Measurements from ENCODE around the gene MISP. TPM values are rescaled to one million over a fixed set of nuclear protein-coding genes. Genes with fewer than 3 reads are reported as not detected.

The MISP gene
- total and polyA plus RNA-seq, 9 of the 15 experiments (the other 6 are each of a cell fraction or from before 2014, with no cell fraction given) = 0.04 to 0.29 (median 0.05) TPM; not detected in 5

GRCh38 chr19:788686-788982 is 37.7 kb downstream of the MISP start:
- FAIRE-seq (no peak), ATAC-seq (no peak), DNase-seq (ENCODE audit: extremely low read depth in 1 of 4, low spot score in 3 of 4) (peak in 1 of 4 experiments; percentile 23)
- POLR2A ChIA-PET = interaction anchor here (1.0 kb wide), 2 partner anchors 25 to 87 kb away, joined by 3 to 4 read pairs; no protein-coding TSS in a partner anchor
- Histone ChIP-seq H3K79me2 (ENCODE audit: control insufficient read depth, insufficient read depth, low read length) (peaks cover 7% of the 10 kb centered on the region; the same call in 1 of the 3 replicates), H4K20me1 (replicated peaks; ENCODE audit: control insufficient read depth, insufficient read depth, low read length) (no peaks in the 10 kb centered on the region), H3K4me3 (no peak overlapping the region), H3K9me3 (replicated peaks; ENCODE audit: control insufficient read depth, insufficient read depth, low read depth, low read length) (peaks cover under 1% of the 10 kb centered on the region; the same call in 1 of the 2 replicates), H3K9me1 (ENCODE audit: control insufficient read depth, insufficient read depth, low read length) (no peaks in the 10 kb centered on the region), H3K4me2 (ENCODE audit: insufficient read depth, low read length) (peak overlapping the region; percentile 62), H3K27ac (ENCODE audit: extremely low read depth, low read depth, low read length) (peak overlapping the region; percentile 79), H3K9ac (ENCODE audit: insufficient read depth in 1 of 2, low read depth in 2 of 2, low read length in 2 of 2) (peak overlapping the region; percentile 69 to 82), H3K27me3 (ENCODE audit: control insufficient read depth in 2 of 2, insufficient read depth in 2 of 2, low read length in 2 of 2) (no peaks in the 10 kb centered on the region), H2AFZ (ENCODE audit: low read depth, low read length) (peak overlapping the region; percentile 85), H3K4me1 (replicated peaks in 1 of 2; ENCODE audit: control insufficient read depth in 2 of 2, insufficient read depth in 2 of 2, low read length in 2 of 2) (peaks cover 42 to 68% of the 10 kb centered on the region in 2 experiments), H3K36me3 (ENCODE audit: control insufficient read depth, insufficient read depth, low read length) (no peaks in the 10 kb centered on the region)
- 63% methylated on average over 9 of the region's 11 CpGs for WGBS (ENCODE audit: insufficient coverage, low coverage, missing lambda C conversion rate)
- in situ Hi-C loops (cut with MboI) (no loop called here), intact Hi-C loops (cut with micrococcal nuclease) (no loop called here)
- CTCF ChIA-PET (ENCODE audit: low intra/inter-chr PET ratio) = no interaction called here
- TF ChIP-seq PURB (CRISPR knock-in tag; IDR thresholded peaks at IDR 0.05; ENCODE audit: low read depth) = no peak
- 0 out of 2 replicates have a peak, but pooled peaks have one; percentile 55 for TF ChIP-seq ZNF584 (CRISPR knock-in tag; IDR thresholded peaks at IDR 0.05; ENCODE audit: low read depth)
- no peak for TF ChIP-seq ZNF175 (CRISPR knock-in tag; IDR thresholded peaks at IDR 0.05; ENCODE audit: low read depth)
- BruUV-seq (replicated peaks) = TSS peak; percentile 59

GRCh38 chr19:788983-789700 is 38.2 kb downstream of the MISP start:
- CTCF ChIA-PET (ENCODE audit: low intra/inter-chr PET ratio) = no interaction called here
- peaks cover 43 to 73% of the 10 kb centered on the region in 2 experiments for H3K4me1 ChIP-seq (replicated peaks in 1 of 2; ENCODE audit: control insufficient read depth in 2 of 2, insufficient read depth in 2 of 2, low read length in 2 of 2)
- peak in 3 of 4 experiments; percentile 38 to 70 (median 54) for DNase-seq (ENCODE audit: extremely low read depth in 1 of 4, low spot score in 3 of 4)
- H3K9me3 ChIP-seq (replicated peaks; ENCODE audit: control insufficient read depth, insufficient read depth, low read depth, low read length) = peaks cover 3% of the 10 kb centered on the region; the same call in 1 of the 2 replicates
- peak overlapping the region; percentile 85 for H2AFZ ChIP-seq (ENCODE audit: low read depth, low read length)
- H3K4me2 ChIP-seq (ENCODE audit: insufficient read depth, low read length) = peak overlapping the region; percentile 62
- H3K9ac ChIP-seq (ENCODE audit: insufficient read depth in 1 of 2, low read depth in 2 of 2, low read length in 2 of 2) = peak overlapping the region; percentile 69 to 82
- peak overlapping the region; percentile 79 for H3K27ac ChIP-seq (ENCODE audit: extremely low read depth, low read depth, low read length)
- in situ Hi-C loops (cut with MboI) (no loop called here), intact Hi-C loops (cut with micrococcal nuclease) (no loop called here)
- FAIRE-seq = peak; percentile 40
- WGBS (ENCODE audit: insufficient coverage, low coverage, missing lambda C conversion rate) = 21% methylated on average over 33 of the region's 33 CpGs
- H3K79me2 ChIP-seq (ENCODE audit: control insufficient read depth, insufficient read depth, low read length) = peaks cover 7% of the 10 kb centered on the region; the same call in 1 of the 3 replicates
- ATAC-seq = peak; percentile 16
- H4K20me1 ChIP-seq (replicated peaks; ENCODE audit: control insufficient read depth, insufficient read depth, low read length) = no peaks in the 10 kb centered on the region
- no TSS peak for BruUV-seq (replicated peaks)
- no peaks in the 10 kb centered on the region for H3K36me3 ChIP-seq (ENCODE audit: control insufficient read depth, insufficient read depth, low read length)
- H3K9me1 ChIP-seq (ENCODE audit: control insufficient read depth, insufficient read depth, low read length) = no peaks in the 10 kb centered on the region
- POLR2A ChIA-PET = interaction anchor here (1.0 to 1.1 kb wide), 3 partner anchors 8 to 87 kb away, joined by 3 to 4 read pairs (median 3); no protein-coding TSS in a partner anchor
- no peaks in the 10 kb centered on the region for H3K27me3 ChIP-seq (ENCODE audit: control insufficient read depth in 2 of 2, insufficient read depth in 2 of 2, low read length in 2 of 2)
- H3K4me3 ChIP-seq = no peak overlapping the region
- TF ChIP-seq ESRRA (IDR thresholded peaks at IDR 0.05; ENCODE audit: borderline replicate concordance, low read depth) = peak; percentile 5; the same call in 1 of the 2 replicates
- TF ChIP-seq SAFB2 (IDR thresholded peaks at IDR 0.05; ENCODE audit: borderline replicate concordance, low read depth, low read length, severe bottlenecking) = no peak
- peak; percentile 79; the same call in 1 of the 2 replicates for TF ChIP-seq BRD4 (IDR thresholded peaks at IDR 0.05)
- TF ChIP-seq BRF1 (IDR thresholded peaks at IDR 0.05; ENCODE audit: borderline replicate concordance, extremely low read depth, insufficient read length) = no peak
- no peak for TF ChIP-seq ZBTB1 (CRISPR knock-in tag; IDR thresholded peaks at IDR 0.05; ENCODE audit: borderline replicate concordance, low read depth)
- TF ChIP-seq PHTF2 (CRISPR knock-in tag; IDR thresholded peaks at IDR 0.05) = no peak
- TF ChIP-seq, protein P1, sequence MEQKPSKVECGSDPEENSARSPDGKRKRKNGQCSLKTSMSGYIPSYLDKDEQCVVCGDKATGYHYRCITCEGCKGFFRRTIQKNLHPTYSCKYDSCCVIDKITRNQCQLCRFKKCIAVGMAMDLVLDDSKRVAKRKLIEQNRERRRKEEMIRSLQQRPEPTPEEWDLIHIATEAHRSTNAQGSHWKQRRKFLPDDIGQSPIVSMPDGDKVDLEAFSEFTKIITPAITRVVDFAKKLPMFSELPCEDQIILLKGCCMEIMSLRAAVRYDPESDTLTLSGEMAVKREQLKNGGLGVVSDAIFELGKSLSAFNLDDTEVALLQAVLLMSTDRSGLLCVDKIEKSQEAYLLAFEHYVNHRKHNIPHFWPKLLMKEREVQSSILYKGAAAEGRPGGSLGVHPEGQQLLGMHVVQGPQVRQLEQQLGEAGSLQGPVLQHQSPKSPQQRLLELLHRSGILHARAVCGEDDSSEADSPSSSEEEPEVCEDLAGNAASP (IDR thresholded peaks at IDR 0.05) = no peak
- peak; percentile 38; the same call in 1 of the 2 replicates for TF ChIP-seq EP400 (IDR thresholded peaks at IDR 0.05)
- no peak for TF ChIP-seq ZNF785 (CRISPR knock-in tag; IDR thresholded peaks at IDR 0.05)
